GM13977 (cell line): ENCODE results near the gene INSR.

Experiments used
- DNase-seq: peaks from one replicate; pipeline ENCODE4 v3.0.0; 2012; ENCODE audit warnings: low spot score
- CTCF ChIP-seq: IDR thresholded peaks from 2 replicates; pipeline ENCODE4 v1.5.1; 2012; ENCODE audit warnings: mild to moderate bottlenecking, control low read depth; ENCODE audit not compliant: insufficient read depth; ENCODE audit errors: extremely low read depth, missing control alignments
- in situ Hi-C: fragments of 300-500 bp; cut with MboI; formaldehyde crosslinking; loops from one replicate; pipeline ENCODE4 v1.12.0; 2022; ENCODE audit warnings: low sequenced_read_pairs, low pct_unique_long_range_greater_than_20kb, mixed read lengths, inconsistent platforms; ENCODE audit not compliant: unreplicated experiment

Gene INSR

GRCh38 chr19:7219056-7219455 lies 75.2 kb downstream of the INSR start:
- in situ Hi-C loops, result no loop called here
- DNase-seq, result no peak
- TF ChIP-seq CTCF, result no peak

- TF ChIP-seq CTCF, result no peak
- in situ Hi-C loops, result no loop called here
- DNase-seq, result no peak
These were observed 76.4 kb downstream of the INSR start for GRCh38 chr19:7217861-7218260.

- no peak for TF ChIP-seq CTCF
- in situ Hi-C loops, result no loop called here
- peak; percentile 73 for DNase-seq
These were observed 77.8 kb downstream of the INSR start for GRCh38 chr19:7216373-7216902.

- in situ Hi-C loops, result no loop called here
- TF ChIP-seq CTCF, result no peak
These were observed 79.0 kb downstream of the INSR start for GRCh38 chr19:7215176-7215575.

GRCh38 chr19:7214324-7215089 lies 79.7 kb downstream of the INSR start:
- in situ Hi-C loops, result no loop called here
- TF ChIP-seq CTCF, result no peak
- no peak for DNase-seq

More at GRCh38 chr19:7215176-7215575, 79.0 kb downstream of the INSR start:
- DNase-seq, result no peak

- in situ Hi-C loops, result no loop called here
- no peak for TF ChIP-seq CTCF
- no peak for DNase-seq
These were observed 80.4 kb downstream of the INSR start for GRCh38 chr19:7213628-7214323.
